HG02678 (cell line): ENCODE data around the gene SKA2.
"Not testable (repeated sequence)": the region's sequence is repeated elsewhere in the genome, so short reads cannot be mapped to it uniquely, and the experiment has no call there.

Experiments used
- ATAC-seq: cut with Tn5 transposase; IDR thresholded peaks from one replicate; pipeline ENCODE4 v1.9.1; 2021; ENCODE audit warnings: mild to moderate bottlenecking, moderate library complexity; ENCODE audit not compliant: unreplicated experiment

The SKA2 gene, protein sequence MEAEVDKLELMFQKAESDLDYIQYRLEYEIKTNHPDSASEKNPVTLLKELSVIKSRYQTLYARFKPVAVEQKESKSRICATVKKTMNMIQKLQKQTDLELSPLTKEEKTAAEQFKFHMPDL

DNA sequence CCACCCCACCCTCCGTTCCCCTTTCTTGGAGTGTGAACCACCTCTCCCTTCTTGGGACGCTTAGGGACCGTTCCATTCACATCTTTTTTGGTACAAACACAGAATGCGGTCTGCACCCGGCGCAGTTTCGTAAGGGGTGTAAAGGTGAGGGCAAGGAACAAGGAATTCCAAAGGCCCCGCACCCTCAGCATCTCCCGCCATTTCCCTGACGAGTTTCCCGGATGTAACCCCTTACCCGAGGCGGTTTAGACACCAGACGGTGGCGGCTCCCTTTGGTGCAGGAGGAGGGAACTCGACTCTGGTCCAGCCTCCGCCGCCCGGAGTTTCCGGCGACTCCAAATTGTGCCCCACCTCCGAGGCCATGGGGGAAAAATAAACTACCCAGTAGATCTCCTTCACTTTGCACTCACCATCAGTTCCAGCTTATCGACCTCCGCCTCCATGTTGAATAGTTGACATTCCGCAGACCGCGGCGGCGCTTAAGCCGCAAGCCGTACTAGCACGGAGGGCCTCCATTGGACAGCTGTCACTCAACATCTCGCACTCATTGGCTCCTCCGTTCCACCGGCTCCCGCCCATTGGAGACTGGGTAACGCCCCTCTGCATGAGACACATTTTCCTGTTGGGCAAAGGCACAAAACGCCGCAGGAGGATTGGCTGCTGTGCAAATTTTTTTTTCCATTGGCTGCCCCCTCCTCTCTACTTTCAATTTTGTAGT, at the start of gene SKA2:
TSS of gene SKA2 (minus strand) at position 466 of the 718 bp plus-strand sequence. CDS start at position 443, 23 bp downstream.
- peak; percentile 80 for ATAC-seq

DNA sequence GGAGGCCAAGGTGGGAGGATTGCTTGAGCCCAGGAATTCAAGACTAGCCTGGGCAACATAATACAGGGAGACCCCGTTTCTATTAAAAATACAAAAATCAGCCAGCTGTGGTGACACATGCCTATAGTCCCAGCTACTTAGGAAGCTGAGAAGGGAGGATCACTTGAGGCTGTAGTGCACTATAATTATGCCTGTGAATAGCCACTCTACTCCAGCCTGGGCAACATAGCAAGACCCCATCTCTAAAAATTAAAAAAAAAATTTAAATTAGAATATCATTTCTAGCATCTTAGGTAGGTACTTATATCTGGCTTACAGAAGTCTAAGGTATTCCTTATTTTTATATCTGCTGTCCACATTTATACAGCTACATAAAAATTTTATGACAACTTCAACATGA, 47.3 kb upstream of the SKA2 start:
- ATAC-seq: no peak

DNA sequence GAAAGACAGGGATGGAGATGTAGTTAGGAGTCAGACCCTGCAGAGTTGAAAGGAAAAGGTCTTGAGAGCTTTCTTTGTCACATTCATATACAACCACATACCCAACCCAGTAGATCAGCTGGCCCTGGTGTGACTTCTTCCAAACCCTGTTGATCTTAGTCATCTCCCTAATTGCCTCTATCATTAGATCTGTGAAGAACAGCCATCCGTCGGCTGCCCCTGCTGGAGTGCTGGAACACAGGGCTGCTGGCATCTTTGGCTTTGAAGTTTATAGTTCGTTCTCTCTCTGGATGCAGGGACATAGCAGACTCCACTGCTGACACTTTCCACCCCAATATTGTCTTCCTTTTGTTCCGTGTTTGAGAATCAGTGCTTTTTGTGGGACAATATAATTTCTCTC, 44.4 kb upstream of the SKA2 start:
- no peak for ATAC-seq

GRCh38 chr17:59193336-59193862, 38.4 kb upstream of the SKA2 start:
- no peak for ATAC-seq

DNA sequence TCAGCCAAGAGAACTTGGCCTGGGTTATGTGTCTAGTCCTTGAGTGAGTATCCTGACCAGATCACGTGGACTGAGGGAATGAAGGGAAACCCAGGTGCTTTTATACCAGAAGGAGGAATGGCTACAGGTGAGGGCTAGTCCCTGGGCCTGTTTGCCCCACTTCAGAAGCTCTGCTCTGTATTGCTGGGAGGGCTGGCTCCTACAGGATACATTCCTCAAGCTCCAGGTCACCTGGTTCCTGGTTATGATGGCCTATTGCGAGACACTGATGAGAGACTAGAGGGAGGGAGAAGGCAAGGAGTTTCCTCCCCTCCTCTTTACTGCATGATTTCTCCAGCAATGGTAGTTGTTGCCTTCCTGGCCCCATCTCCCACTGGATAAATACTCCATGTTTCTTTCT, 35.8 kb upstream of the SKA2 start:
- no peak for ATAC-seq

DNA sequence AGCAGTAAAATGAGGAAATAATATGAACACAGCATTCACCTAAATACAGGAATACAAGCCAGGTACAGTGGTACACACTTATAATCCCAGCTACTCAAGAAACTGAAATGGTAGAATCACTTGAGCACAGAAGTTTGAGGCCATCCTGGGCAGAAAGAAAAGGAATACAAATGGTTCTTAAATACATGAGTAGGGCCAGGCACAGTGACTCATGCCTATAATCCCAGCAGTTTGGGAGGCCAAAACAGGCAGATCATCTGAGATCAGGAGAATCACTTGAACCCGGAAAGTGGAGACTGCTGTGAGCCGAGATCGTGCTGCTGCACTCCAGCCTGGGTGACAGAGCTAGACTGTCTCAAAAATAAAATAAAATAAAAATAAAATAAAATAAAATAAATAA, 31.9 kb upstream of the SKA2 start:
- no peak for ATAC-seq

GRCh38 chr17:59185997-59186396, 31.0 kb upstream of the SKA2 start:
- no peak for ATAC-seq

DNA sequence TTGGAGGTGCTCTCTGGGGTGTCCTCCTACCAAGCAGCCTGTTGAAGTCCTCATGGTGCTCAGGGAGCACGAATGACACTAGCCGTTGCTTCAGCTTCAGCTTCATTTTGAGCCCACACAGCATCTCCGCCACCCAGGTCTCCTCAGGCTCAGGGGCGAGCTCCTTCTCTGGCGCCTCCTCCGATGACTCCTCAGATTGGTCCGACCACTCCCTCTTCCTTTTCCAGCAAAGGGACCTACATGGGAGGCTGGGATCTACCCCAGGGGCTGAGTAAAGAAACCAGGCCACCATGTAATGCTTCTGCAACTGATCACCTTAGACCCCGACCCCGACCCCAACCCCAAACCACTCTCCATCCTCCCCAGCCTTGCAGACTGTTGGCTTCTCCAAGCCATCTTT, 26.5 kb upstream of the SKA2 start:
- ATAC-seq: no peak

DNA sequence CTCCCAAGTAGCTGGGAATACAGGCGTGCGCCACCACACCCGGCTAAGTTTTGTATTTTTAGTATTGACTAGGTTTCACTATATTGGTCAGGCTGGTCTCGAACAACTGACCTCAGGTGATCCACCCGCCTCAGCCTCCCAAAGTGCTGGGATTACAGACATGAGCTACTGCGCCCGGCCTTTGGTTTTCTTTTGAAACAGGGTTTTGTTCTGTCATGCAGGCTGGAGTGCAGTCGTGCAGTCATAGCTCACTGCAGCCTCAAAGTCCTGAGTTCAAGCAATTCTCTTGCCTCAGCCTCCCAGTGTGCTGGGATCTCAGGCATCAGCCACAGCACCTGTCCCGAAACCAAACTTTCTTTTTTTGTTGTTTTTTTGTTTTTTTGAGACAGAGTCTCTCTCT, 25.6 kb upstream of the SKA2 start:
- ATAC-seq: no peak

DNA sequence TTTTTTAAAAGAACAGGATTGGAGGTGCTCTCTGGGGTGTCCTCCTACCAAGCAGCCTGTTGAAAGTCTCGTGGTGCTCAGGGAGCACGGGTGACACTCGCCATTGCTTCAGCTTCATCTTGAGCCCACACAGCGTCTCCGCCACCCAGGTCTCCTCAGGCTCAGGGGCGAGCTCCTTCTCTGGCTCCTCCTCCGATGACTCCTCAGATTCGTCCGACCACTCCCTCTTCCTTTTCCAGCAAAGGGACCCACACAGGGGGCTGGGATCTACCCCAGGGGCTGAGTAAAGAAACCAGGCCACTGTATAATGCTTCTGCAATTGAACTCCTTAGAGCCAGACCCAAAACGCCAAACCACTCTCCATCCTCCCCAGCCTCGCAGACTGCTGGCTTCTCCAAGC, 24.6 kb upstream of the SKA2 start:
- ATAC-seq: not testable (repeated sequence)

- ATAC-seq: no peak
Observed at GRCh38 chr17:59178266-59178985, 23.4 kb upstream of the SKA2 start.

- no peak for ATAC-seq
Observed at GRCh38 chr17:59175076-59175475, 20.1 kb upstream of the SKA2 start.

DNA sequence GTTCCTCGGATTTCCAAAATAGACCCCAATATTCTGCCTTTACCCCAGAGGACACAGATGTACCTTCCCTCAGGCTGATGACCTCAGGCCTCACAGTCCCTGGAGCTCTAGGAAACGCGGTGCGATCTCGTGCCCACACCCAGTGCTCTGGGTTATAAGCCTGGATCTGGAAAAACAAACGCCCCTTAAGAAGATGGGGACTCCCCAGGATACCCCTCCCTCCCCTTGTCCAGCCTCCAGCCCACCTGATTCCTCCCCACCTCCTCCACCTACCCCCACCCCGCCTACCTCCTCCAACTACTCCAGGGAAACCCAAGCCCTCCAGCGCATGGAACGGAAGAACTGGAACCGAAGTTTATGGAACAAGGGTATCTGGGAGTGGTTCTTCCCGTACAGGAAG, 19.7 kb upstream of the SKA2 start:
- ATAC-seq: no peak

- no peak for ATAC-seq
Observed at GRCh38 chr17:59172436-59173004, 17.5 kb upstream of the SKA2 start.

DNA sequence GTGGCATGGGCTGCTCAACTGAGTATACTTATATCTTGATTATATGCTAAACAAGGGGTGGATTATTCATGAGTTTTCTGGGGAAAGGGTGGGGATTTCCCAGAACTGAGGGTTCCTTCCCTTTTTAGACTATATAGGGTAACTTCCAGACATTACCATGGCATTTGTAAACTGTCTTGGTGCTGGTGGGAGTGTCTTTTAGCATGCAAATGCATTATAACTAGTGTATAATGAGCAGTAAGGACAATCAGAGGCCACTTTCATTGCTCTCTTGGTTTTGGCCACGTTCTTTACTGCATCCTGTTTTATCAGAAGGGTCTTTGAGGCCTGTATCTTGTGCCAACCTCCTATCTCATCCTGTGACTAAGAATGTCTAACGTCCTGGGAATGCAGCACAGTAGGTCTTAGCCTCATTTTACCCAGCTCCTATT, 12.6 kb upstream of the SKA2 start:
- ATAC-seq: no peak

- no peak for ATAC-seq
Observed at GRCh38 chr17:59165933-59166342, 11.0 kb upstream of the SKA2 start.

GRCh38 chr17:59161477-59161876, 6.5 kb upstream of the SKA2 start:
- ATAC-seq: no peak

DNA sequence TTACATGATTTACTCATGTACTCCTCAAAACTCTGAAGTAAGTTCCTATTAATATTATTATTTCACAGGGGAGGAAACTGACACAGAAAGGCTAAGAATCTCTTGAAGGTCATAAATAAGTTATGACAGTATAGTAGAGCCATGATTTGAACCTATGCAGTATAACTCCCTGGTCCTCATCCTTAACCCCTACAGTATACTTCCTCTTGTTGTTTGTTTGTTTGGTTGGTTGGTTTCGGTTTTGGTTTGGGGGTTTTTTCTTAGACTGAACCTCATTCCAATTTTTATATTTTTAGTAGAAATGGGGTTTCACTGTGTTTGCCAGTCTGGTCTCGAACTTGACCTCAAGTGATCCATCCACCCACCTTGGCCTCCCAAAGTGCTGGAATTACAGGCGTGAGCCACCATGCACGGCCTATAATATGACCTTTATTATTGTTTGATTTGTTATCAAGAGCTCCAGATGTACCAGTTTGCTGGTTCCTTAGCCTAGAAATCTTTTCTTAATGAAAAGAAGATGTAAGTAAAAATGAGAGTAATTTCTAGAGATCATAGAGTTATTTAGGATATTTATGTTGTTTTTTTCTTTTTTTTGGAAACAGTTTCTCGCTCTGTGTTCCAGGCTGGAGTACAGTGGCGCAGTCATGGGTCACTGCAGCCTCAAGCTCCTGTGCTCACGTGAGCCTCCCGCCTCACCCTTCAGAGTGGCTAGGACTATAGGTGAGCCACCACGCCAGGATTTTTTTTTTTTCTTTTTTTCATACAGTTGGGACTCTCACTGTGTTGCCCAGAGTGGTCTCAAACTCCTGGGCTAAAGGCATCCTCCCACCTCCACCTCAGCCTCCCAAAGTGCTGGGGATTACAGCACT, 5.4 kb upstream of the SKA2 start:
- ATAC-seq: no peak

DNA sequence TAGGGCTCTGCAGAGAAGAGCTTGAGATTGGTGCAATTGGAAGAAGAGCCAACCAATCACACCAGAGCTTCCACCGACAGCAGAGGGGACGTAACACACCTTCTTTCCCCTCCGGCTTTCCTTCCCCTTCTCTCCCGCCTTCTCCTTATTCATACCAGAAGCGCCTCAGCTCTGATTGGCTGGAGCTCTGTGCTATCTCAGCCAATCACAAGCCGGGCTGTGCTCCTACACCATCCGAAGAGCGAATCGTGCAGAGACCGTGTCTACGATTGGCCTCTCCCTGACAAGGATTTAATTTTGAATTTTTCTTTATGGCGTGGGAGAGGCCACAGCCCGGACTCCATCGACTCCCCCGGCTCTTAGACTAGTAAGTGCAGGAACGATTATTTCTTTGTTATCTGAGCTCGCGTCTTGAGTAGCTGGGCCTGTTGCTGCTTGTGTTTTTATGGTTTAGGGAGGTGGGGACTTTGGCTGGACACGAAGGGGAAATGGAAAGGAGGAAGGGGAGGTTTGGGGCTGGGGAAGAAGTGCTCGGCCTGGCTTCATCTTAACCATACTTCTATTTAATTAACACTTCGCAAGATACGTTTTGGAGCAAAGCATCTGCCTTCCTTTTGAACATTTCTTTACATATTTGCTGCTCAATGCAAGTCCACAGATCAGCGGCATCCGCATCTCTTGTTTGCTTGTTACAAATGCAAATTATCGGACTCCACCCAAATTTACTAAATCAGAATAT, 622 bp upstream of the SKA2 start, which contains the start of gene PRR11:
TSS of gene PRR11 (plus strand) at position 308 of the 739 bp plus-strand sequence. CDS start 14,007 bp downstream, outside the sequence.
- peak; percentile 86 for ATAC-seq

GRCh38 chr17:59154292-59154720, 680 bp downstream of the SKA2 start:
- no peak for ATAC-seq
